ENCODE data around the gene LIPC.
A peak's percentile ranks its signal among the peaks of the same experiment; 100 is the strongest.

LIPC gene

GRCh38 chr15:58437531-58438105 is 5.8 kb downstream of the LIPC start:
- no peak for DNase-seq

GRCh38 chr15:58438111-58438510 is 6.3 kb downstream of the LIPC start:
- DNase-seq, result no peak

- DNase-seq, result no peak
Measured at GRCh38 chr15:58438956-58439355, 7.2 kb downstream of the LIPC start.

GRCh38 chr15:58440158-58440910 is 8.5 kb downstream of the LIPC start:
- DNase-seq, result no peak

- no peak for DNase-seq
Measured at GRCh38 chr15:58440922-58441321, 9.1 kb downstream of the LIPC start.

GRCh38 chr15:58441376-58442070 is 9.7 kb downstream of the LIPC start:
- DNase-seq, result no peak

- DNase-seq, result no peak
Measured at GRCh38 chr15:58442122-58442521, 10.3 kb downstream of the LIPC start.

GRCh38 chr15:58443308-58443707 is 11.5 kb downstream of the LIPC start:
- DNase-seq, result no peak

- DNase-seq, result no peak
Measured at GRCh38 chr15:58444056-58444455, 12.3 kb downstream of the LIPC start.

- no peak for DNase-seq
Measured at GRCh38 chr15:58444658-58445332, 13.0 kb downstream of the LIPC start.

GRCh38 chr15:58445865-58446264 is 14.1 kb downstream of the LIPC start:
- no peak for DNase-seq

- no peak for DNase-seq
Measured at GRCh38 chr15:58446521-58446920, 14.7 kb downstream of the LIPC start.

- no peak for DNase-seq
Measured at GRCh38 chr15:58447271-58448010, 15.7 kb downstream of the LIPC start.

- DNase-seq, result no peak
Measured at GRCh38 chr15:58448331-58448730, 16.5 kb downstream of the LIPC start.

- DNase-seq, result no peak
Measured at GRCh38 chr15:58448906-58449305, 17.1 kb downstream of the LIPC start.

- no peak for DNase-seq
Measured at GRCh38 chr15:58451826-58452225, 20.0 kb downstream of the LIPC start.

GRCh38 chr15:58452775-58453174 is 21.0 kb downstream of the LIPC start:
- DNase-seq, result no peak

- DNase-seq, result peak; percentile 29
Measured at GRCh38 chr15:58453931-58454793, 22.4 kb downstream of the LIPC start.

GRCh38 chr15:58454950-58455401 is 23.2 kb downstream of the LIPC start:
- DNase-seq, result no peak

- DNase-seq, result no peak
Measured at GRCh38 chr15:58457466-58457965, 25.7 kb downstream of the LIPC start.

- DNase-seq, result no peak
Measured at GRCh38 chr15:58458076-58458475, 26.3 kb downstream of the LIPC start.

- DNase-seq, result no peak
Measured at GRCh38 chr15:58459045-58459444, 27.3 kb downstream of the LIPC start.

Measured in stimulated activated CD4-positive, alpha-beta T cell treated with anti-CD3 and anti-CD28 coated beads, Interleukin-12 subunit alpha, Interleukin-12 subunit beta, amount 100 ng/mL, for 4 hours (primary cell).